ENCODE measurements around the gene PLCZ1.

GRCh38 chr12:18723752-18724151 is 14.1 kb downstream of the PLCZ1 start:
- TF ChIP-seq, protein P1, sequence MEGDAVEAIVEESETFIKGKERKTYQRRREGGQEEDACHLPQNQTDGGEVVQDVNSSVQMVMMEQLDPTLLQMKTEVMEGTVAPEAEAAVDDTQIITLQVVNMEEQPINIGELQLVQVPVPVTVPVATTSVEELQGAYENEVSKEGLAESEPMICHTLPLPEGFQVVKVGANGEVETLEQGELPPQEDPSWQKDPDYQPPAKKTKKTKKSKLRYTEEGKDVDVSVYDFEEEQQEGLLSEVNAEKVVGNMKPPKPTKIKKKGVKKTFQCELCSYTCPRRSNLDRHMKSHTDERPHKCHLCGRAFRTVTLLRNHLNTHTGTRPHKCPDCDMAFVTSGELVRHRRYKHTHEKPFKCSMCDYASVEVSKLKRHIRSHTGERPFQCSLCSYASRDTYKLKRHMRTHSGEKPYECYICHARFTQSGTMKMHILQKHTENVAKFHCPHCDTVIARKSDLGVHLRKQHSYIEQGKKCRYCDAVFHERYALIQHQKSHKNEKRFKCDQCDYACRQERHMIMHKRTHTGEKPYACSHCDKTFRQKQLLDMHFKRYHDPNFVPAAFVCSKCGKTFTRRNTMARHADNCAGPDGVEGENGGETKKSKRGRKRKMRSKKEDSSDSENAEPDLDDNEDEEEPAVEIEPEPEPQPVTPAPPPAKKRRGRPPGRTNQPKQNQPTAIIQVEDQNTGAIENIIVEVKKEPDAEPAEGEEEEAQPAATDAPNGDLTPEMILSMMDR (IDR thresholded peaks at IDR 0.05 in 2 of 3, conservative IDR thresholded peaks at IDR 0.05 in 1 of 3; ENCODE audit: insufficient read depth in 2 of 3, low read depth in 1 of 3, low read length in 3 of 3): no peak
- TF ChIP-seq BCL6 (CRISPR knock-in tag; IDR thresholded peaks at IDR 0.05) (no peak), ZNF232 (CRISPR knock-in tag; IDR thresholded peaks at IDR 0.05) (no peak), TBP (optimal IDR thresholded peaks at IDR 0.05; ENCODE audit: low read depth, low read length) (no peak), TCF7L2 (IDR thresholded peaks at IDR 0.05; ENCODE audit: low read depth, low read length) (no peak), HMG20B (CRISPR knock-in tag; IDR thresholded peaks at IDR 0.05) (no peak), RBM17 (IDR thresholded peaks at IDR 0.05; ENCODE audit: borderline replicate concordance, low read depth, low read length) (no peak), ZNF717 (CRISPR knock-in tag; IDR thresholded peaks at IDR 0.05) (no peak), GTF2F1 (IDR thresholded peaks at IDR 0.05; ENCODE audit: low read depth, low read length) (no peak), LARP7 (IDR thresholded peaks at IDR 0.05) (no peak), ZNF644 (tag; IDR thresholded peaks at IDR 0.05; ENCODE audit: low read depth) (no peak), ATF7 (IDR thresholded peaks at IDR 0.05) (no peak), BACH1 (tag; IDR thresholded peaks at IDR 0.05) (no peak)
